ENCODE data around the gene CYB561D2.
A peak's percentile ranks its signal among the peaks of the same experiment; 100 is the strongest.

CYB561D2 gene

DNA sequence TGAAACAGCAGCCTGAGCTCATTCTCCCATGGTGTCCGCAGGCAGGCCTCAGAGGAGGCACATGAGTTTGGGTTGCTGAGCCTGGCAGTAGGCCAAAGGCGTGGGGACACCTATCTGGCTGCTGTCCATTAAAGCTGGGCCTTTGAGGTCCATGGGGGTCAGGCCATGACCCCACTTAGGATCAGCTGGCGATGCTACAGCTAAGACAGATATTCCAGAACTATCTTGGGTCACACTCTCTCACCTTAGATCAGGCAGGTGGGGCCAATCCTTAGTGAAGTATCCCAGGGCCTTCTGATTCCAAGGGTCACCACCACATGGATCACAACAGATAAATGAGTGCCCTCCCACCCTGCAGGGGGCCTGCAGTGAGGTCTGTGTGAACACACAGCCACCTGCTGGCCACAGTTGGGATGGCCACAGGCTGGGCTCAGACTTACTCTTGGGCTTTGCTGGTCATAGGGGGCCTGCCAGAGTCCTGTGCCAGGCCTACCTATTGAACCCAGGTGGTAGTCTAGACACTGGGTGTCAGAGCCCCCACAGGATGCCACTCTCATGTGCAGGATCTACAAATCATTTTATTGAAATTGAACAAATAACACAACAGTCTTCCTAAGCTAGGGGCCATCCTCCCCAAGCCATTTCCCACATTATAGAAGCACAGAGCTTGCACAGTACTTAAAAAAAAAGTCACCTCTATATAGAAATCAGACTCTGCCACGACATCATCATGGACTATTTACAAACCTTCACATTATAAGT lies 26.1 kb upstream of the CYB561D2 start:
- peak; percentile 47 for DNase-seq

- DNase-seq: no peak
Measured at GRCh38 chr3:50325113-50325480, 25.6 kb upstream of the CYB561D2 start.

DNA sequence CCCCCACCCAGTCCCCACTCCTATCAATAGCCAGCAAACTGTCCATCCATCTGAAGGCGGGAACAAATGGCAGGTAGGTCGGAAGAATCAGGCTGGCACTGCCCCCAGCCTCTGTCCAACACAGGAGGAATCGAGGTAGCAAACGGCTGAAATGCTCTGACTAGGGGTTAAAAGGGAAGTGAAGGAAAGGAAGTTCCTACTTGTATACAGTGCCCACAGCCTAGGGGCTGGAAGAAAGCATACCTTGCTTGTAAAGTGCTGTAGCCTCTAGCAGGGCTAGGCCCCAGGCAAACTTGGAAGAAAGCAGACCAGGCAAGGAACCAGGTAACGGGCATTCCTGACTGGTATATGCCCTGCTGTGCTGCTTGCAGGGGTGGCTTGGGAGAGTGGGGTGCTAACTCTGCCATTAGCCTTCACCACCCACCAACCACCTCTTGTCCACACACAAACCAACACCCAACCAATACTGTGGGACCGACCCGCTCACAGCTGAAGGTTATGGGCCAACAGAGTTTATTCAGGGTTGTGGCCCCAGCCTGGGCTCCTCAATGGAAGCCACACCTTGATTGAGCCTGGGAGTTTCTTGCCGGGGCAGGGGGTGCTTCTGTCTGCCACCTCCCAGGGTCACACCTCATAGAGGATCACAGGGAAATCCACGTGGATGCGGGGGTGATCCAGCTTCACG lies 25.0 kb upstream of the CYB561D2 start:
- no peak for DNase-seq

GRCh38 chr3:50326182-50326541 lies 24.5 kb upstream of the CYB561D2 start:
- no peak for DNase-seq

- DNase-seq: no peak
Measured at GRCh38 chr3:50327129-50327528, 23.5 kb upstream of the CYB561D2 start.

DNA sequence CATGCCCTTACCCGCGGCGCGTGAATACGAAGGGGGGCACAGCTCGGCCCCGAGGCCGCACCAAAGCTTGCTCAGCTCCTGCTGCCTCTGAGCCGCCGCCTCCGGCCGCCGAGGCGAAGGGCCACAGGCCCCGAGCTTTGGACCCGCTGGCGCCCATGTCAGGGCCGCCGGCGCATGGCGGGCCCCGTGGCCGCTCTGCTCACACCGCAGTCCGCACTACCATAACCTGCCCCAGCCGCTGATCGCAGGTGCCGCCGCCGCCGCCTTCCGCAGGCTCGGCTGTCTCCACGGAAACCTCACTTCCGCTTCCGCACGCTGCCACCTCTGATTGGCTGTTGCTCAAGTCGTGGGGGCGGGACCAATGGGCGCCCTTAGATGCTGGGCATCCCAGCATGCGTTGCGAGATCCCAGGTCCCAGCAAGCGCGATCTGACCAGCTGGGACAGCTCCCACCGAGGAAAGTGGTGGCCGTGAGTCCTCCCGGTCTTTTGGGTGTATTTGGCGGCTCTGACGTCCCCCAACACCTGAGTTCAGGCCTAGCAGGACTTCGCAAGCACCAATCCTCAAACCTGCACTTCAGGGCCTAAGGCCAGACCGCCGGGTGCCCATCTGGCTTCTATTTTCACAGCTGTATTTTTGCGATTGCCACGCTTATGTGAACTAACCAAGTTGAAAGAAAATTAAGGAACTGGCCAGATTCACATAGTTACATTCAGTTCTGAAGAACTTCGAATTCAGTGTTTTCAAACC lies 22.5 kb upstream of the CYB561D2 start, which contains the start of gene TUSC2:
TSS of gene TUSC2 (minus strand) at position 281 of the 749 bp plus-strand sequence. CDS start at position 157, 124 bp downstream.
- DNase-seq: peak; percentile 94

DNA sequence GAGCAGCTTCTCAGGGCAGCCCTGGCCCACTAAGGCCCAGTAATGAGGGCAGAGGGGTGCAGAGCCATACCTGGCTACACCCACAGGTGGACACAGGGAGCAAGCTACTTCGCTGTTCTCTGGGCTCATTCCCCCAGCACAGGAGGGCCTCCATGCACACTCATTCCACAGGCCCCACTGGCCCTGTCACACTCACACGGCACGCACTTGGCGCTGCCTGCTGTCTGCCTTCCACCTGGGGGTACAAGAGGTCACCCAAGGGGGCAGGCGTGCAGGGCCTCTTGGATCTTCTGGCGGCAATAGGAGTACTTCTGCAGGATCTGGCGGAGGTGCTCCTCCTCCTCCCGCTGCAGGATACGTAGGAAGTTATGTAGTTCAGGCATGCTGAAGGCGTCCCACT lies 20.3 kb upstream of the CYB561D2 start:
- no peak for DNase-seq

- no peak for DNase-seq
Measured at GRCh38 chr3:50331364-50331907, 19.2 kb upstream of the CYB561D2 start.

DNA sequence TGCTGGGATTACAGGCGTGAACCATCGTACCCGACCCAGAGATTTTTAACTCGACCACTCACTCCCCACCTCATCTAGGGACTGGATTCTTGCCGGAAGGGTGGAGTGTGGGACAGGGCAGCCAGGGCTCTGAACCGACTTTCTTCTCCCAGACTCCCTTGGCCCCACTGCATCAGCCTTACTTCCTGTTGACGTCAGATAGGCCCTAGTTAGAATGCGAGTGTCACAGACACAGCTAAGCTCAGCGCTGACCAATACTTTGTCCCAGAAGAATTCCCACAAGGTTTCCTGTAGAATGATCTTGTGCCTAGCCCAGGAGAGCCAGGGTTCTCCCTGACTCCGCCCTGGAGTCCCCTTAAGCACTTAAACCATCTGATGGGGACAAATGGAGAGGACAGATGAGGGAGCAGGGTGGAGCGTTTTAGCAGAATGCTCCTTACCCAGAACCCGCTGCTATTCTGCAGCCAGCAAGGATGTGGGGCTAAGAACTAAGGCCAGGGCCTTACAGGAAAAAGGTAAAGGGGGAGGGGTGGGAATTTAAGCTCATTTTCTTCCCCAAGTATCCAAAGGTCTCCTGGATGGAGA lies 16.8 kb upstream of the CYB561D2 start:
- no peak for DNase-seq

GRCh38 chr3:50334339-50335075 lies 16.2 kb upstream of the CYB561D2 start:
- DNase-seq: no peak

GRCh38 chr3:50336452-50337174 lies 14.0 kb upstream of the CYB561D2 start:
- no peak for DNase-seq

DNA sequence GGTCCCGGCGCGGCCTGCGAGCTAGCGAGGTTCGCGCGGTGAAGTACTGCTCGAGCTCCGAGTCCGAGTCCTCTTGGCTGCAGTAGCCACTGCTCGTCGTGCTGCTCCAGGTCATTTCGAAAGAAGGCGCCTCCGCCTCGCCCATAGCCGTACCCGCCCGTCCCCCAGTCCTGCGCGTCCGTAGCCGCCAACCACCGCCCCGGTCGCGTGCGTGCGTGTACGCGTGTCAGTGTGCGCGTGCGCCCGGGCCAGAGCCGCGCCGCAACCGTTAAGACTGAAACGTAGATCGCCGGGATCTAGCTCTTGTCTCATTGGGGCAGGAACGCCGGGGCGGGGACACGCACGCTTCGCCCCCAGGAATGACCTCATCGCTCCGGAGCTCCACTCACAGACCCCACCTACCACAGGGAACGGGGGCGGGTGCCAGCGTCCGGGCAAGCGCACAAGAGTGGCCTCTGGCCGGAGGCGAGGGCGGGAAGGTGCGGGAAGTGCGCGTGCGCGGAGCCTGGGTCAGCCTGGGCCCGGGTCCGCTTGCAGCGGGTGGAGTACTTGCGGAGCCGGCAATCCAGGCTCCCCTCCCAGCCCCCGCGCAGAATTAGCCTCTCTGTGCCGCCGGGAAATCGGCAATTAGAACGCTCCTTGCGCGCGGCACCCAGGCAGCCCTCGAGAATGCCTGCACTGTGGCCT lies 13.3 kb upstream of the CYB561D2 start:
- DNase-seq: peak; percentile 98

GRCh38 chr3:50338965-50339364 lies 11.7 kb upstream of the CYB561D2 start:
- DNase-seq: no peak

- no peak for DNase-seq
Measured at GRCh38 chr3:50339485-50340146, 11.0 kb upstream of the CYB561D2 start.

- DNase-seq: no peak
Measured at GRCh38 chr3:50340147-50340447, 10.6 kb upstream of the CYB561D2 start.

DNA sequence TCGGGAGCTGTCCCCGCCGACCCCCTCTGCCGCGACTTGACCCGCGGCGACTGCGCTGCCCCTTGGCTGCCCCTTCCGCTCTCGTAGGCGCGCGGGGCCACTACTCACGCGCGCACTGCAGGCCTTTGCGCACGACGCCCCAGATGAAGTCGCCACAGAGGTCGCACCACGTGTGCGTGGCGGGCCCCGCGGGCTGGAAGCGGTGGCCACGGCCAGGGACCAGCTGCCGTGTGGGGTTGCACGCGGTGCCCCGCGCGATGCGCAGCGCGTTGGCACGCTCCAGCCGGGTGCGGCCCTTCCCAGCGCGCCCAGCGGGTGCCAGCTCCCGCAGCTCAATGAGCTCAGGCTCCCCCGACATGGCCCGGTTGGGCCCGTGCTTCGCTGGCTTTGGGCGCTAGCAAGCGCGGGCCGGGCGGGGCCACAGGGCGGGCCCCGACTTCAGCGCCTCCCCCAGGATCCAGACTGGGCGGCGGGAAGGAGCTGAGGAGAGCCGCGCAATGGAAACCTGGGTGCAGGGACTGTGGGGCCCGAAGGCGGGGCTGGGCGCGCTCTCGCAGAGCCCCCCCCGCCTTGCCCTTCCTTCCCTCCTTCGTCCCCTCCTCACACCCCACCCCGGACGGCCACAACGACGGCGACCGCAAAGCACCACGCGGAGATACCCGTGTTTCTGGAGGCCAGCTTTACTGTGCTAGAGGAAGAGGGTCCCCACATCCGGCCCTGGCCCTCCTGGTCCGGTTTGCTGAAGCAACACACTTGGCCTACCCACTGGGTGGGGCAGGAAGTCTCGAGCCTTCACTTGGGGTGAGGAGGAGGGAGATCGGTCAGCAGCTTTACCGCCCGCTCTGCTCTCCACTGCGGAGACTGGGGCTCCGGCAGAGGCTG lies 10.0 kb upstream of the CYB561D2 start, which contains the start of gene RASSF1:
TSS of gene RASSF1 (minus strand) at position 389 of the 882 bp plus-strand sequence. CDS start at position 358, 31 bp downstream.
- no peak for DNase-seq

GRCh38 chr3:50341537-50341936 lies 9.1 kb upstream of the CYB561D2 start:
- no peak for DNase-seq

DNA sequence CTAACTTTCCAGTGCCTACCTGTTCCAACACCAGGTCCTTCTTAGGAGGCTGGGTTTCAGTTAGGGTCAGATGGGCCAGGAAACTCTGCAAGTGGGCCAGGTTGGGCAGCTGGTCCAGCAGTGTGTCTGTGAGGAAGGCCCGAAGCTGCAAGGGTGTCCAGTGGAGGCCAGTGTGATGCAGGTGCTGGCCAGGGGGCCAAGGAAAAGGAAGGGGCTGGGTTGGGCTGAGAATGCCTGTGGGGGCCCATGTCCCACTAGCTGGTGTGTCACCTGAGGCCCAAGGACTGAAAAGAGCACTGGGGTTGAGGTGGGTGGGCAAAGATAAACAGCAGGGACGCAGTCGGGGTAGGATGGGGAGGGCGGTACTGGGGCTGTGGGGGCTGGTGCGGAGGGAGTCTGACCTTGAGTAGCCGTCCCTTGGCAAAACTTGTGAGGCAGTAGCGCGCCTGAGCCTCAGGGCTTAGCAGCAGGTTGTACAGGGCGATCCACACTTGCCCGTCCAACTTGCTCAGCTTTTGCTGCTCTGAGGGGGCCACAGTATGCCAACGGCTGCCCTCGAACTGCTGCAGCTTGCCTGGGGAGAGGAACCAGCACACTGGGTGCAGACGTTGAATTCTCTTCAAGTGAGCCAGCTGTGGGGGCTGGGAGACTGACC lies 8.5 kb upstream of the CYB561D2 start:
- no peak for DNase-seq
